DND-41 (cell line): ENCODE results near the gene PCBP4.

Experiments used
- ATAC-seq: fragments of 200-7000 bp; cut with Tn5 transposase; 3 replicates; pipeline ENCODE4 v1.9.1; 2021; ENCODE audit warnings: low read depth; ENCODE audit not compliant: insufficient read depth
- DNase-seq: peaks from one replicate; pipeline ENCODE4 v3.0.0-alpha.2; 2020
- H2AFZ ChIP-seq: 2 replicates; pipeline ENCODE4 v1.6.0; 2012; ENCODE audit warnings: low read depth, low read length
- H3K27ac ChIP-seq: 2 replicates; pipeline ENCODE4 v1.5.1; 2012; ENCODE audit warnings: low read length, inconsistent platforms
- H3K27me3 ChIP-seq: fragments of 200-600 bp; sonication (generic); 2 replicates; pipeline ENCODE4 v1.6.0; 2012; ENCODE audit warnings: low read length, mild to moderate bottlenecking, inconsistent platforms; ENCODE audit not compliant: insufficient read depth, poor library complexity
- H3K36me3 ChIP-seq: 2 replicates; pipeline ENCODE4 v1.5.1; 2012; ENCODE audit warnings: low read length, inconsistent platforms; ENCODE audit not compliant: insufficient read depth
- H3K4me1 ChIP-seq: 2 replicates; pipeline ENCODE4 v1.5.1; 2012; ENCODE audit warnings: mild to moderate bottlenecking, low read length; ENCODE audit not compliant: insufficient read depth
- H3K4me2 ChIP-seq: 2 replicates; pipeline ENCODE4 v1.6.0; 2012; ENCODE audit warnings: mild to moderate bottlenecking, moderate library complexity, low read length, inconsistent platforms; ENCODE audit not compliant: insufficient read depth
- H3K4me3 ChIP-seq, 2 experiments: fragments of 200-600 bp in 1 of 2; shearing (Covaris generic) in 1 of 2; 2 replicates each; pipeline ENCODE4 v1.5.1; 2012 to 2016; ENCODE audit warnings: inconsistent platforms in 2 of 2, low read length in 2 of 2, mild to moderate bottlenecking in 2 of 2, low read depth in 1 of 2, moderate library complexity in 1 of 2
- H3K79me2 ChIP-seq: 2 replicates; pipeline ENCODE4 v1.6.0; 2012; ENCODE audit warnings: low read length, inconsistent platforms; ENCODE audit not compliant: insufficient read depth
- H3K9ac ChIP-seq: 2 replicates; pipeline ENCODE4 v1.6.0; 2012; ENCODE audit warnings: low read depth, mild to moderate bottlenecking, inconsistent platforms, low read length, moderate library complexity
- H3K9me3 ChIP-seq: 2 replicates; pipeline ENCODE4 v1.5.1; 2012; ENCODE audit warnings: low read length, moderate library complexity, mild to moderate bottlenecking, inconsistent platforms; ENCODE audit not compliant: insufficient read depth, severe bottlenecking
- H4K20me1 ChIP-seq: 2 replicates; pipeline ENCODE4 v1.6.0; 2012; ENCODE audit warnings: low read length; ENCODE audit not compliant: insufficient read depth
- CTCF ChIP-seq: IDR thresholded peaks from 2 replicates; pipeline ENCODE4 v1.5.1; 2012; ENCODE audit warnings: borderline replicate concordance, low read length, moderate library complexity, mild to moderate bottlenecking; ENCODE audit not compliant: poor library complexity, severe bottlenecking; ENCODE audit errors: extremely low read depth
- EZH2 ChIP-seq: IDR thresholded peaks from 3 replicates; pipeline ENCODE4 v1.6.1; 2012; ENCODE audit warnings: borderline replicate concordance, low read depth, mild to moderate bottlenecking, moderate library complexity, low read length, inconsistent platforms; ENCODE audit not compliant: severe bottlenecking

Gene PCBP4

GRCh38 chr3:51935886-51936755, 31.1 kb downstream of the PCBP4 start:
- no peak for ATAC-seq
- Histone ChIP-seq H4K20me1 (peaks cover 30% of the 10 kb centered on the region), H3K79me2 (peaks cover 24% of the 10 kb centered on the region), H3K4me2 (no peak overlapping the region), H2AFZ (no peak overlapping the region), H3K36me3 (peaks cover 65% of the 10 kb centered on the region), H3K4me3 (no peak overlapping the region), H3K4me1 (peaks cover 24% of the 10 kb centered on the region), H3K9me3 (no peaks in the 10 kb centered on the region), H3K27me3 (no peaks in the 10 kb centered on the region), H3K27ac (no peak overlapping the region), H3K9ac (no peak overlapping the region)
- TF ChIP-seq EZH2, result no peak
- TF ChIP-seq CTCF, result no peak
- no peak for DNase-seq

- Histone ChIP-seq H3K4me1 (peaks cover 15% of the 10 kb centered on the region), H2AFZ (no peak overlapping the region), H3K4me2 (no peak overlapping the region), H4K20me1 (peaks cover 28% of the 10 kb centered on the region), H3K9me3 (no peaks in the 10 kb centered on the region), H3K79me2 (peaks cover 16% of the 10 kb centered on the region), H3K9ac (no peak overlapping the region), H3K27ac (no peak overlapping the region), H3K4me3 (no peak overlapping the region), H3K27me3 (no peaks in the 10 kb centered on the region), H3K36me3 (peaks cover 65% of the 10 kb centered on the region)
- no peak for ATAC-seq
- no peak for TF ChIP-seq CTCF
- TF ChIP-seq EZH2, result no peak
- no peak for DNase-seq
Observed at GRCh38 chr3:51934991-51935885, 32.0 kb downstream of the PCBP4 start.

GRCh38 chr3:51934139-51934850, 33.0 kb downstream of the PCBP4 start:
- H3K79me2 ChIP-seq, result peaks cover 7% of the 10 kb centered on the region; the same call in 1 of the 2 replicates
- H4K20me1 ChIP-seq, result peaks cover 31% of the 10 kb centered on the region
- no peaks in the 10 kb centered on the region for H3K27me3 ChIP-seq
- H3K4me1 ChIP-seq, result peaks cover 5% of the 10 kb centered on the region; the same call in 1 of the 2 replicates
- H3K9ac ChIP-seq, result no peak overlapping the region
- TF ChIP-seq EZH2 (no peak), CTCF (no peak)
- peaks cover 63% of the 10 kb centered on the region for H3K36me3 ChIP-seq
- H2AFZ ChIP-seq, result no peak overlapping the region
- no peak overlapping the region for H3K4me2 ChIP-seq
- no peak overlapping the region for H3K27ac ChIP-seq
- H3K9me3 ChIP-seq, result no peaks in the 10 kb centered on the region
- DNase-seq (no peak), ATAC-seq (peak; percentile 49; the same call in 1 of the 3 replicates)
- H3K4me3 ChIP-seq, result no peak overlapping the region
